Measurements from ENCODE around the gene CDK3. TPM values are rescaled to one million over a fixed set of nuclear protein-coding genes. Genes with fewer than 3 reads are reported as not detected.

Gene CDK3
- total and polyA plus RNA-seq, 2 donors (not counting 1 experiment from before 2014, with no cell fraction given) = 15.0 to 20.5 TPM

DNA sequence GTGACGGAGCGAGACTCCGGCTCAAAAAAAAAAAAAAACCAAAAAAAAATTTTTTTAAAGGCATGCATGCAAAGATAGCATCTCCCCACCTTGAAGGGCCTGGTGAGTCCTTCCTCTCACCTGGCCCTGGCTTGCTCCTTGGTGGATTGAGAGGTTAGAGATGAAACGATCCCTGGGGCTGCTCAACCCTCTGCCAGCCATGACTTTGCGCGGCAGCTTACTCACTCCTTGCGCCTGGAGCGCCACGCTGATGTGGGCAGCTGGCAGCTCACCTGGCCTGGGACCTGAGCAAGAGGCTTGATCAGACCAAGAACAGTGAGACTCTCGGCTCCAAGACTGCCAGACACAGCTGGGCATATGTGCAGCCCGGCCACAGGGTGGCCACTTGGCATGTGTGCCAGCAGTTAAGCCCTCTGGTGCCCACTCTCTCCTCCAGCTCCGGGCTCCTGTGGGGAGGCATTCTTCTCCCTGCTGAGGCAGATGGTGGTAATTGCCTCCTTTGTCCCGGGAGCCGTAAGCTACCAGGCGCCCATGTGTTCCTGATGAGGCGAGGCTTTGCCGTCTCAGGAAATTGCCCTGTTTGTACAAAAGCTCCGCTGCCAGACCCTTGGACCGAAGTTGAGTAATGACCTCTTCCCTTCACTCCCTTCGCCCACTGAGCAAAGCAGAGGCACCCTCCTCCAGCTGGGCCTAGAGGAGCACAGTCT, 31.6 kb downstream of the CDK3 start:
- Mint-ChIP-seq H3K27ac (no peak overlapping the region), H3K9me3 (ENCODE audit: insufficient read depth) (no peaks in the 10 kb centered on the region), H3K27me3 (no peaks in the 10 kb centered on the region), H3K4me1 (peaks cover 8% of the 10 kb centered on the region), H3K4me3 (no peak overlapping the region)
- WGBS (ENCODE audit: insufficient coverage) = over 99% methylated on average over 16 of the region's 20 CpGs
- Histone ChIP-seq H3K36me3 (replicated peaks in 1 of 2; ENCODE audit: control extremely low read depth in 1 of 2, control insufficient read depth in 1 of 2, extremely low read depth in 1 of 2, insufficient read depth in 2 of 2, low read length in 1 of 2) (no peaks in the 10 kb centered on the region), H3K4me2 (replicated peaks; ENCODE audit: low read depth, low read length, poor library complexity, severe bottlenecking) (no peak overlapping the region), H3K27ac (ENCODE audit: low read length in 2 of 2) (no peak overlapping the region), H3K79me2 (ENCODE audit: control insufficient read depth, insufficient read depth, low read length) (no peaks in the 10 kb centered on the region), H2AFZ (ENCODE audit: insufficient read depth, low read depth, low read length, poor library complexity, severe bottlenecking) (no peak overlapping the region), H3K4me3 (ENCODE audit: control extremely low read depth in 1 of 5, extremely low read depth in 1 of 5, insufficient read depth in 1 of 5, low read depth in 2 of 5, low read length in 4 of 5) (no peak overlapping the region), H4K20me1 (ENCODE audit: control insufficient read depth, insufficient read depth, low read length, poor library complexity, severe bottlenecking) (no peaks in the 10 kb centered on the region), H3K4me1 (ENCODE audit: control insufficient read depth in 2 of 2, insufficient read depth in 2 of 2, low read length in 2 of 2) (peaks cover 8 to 9% of the 10 kb centered on the region in 2 donors), H3K9me3 (ENCODE audit: control extremely low read depth in 1 of 3, control insufficient read depth in 2 of 3, insufficient read depth in 1 of 3, low read length in 2 of 3) (no peaks in the 10 kb centered on the region), H3K27me3 (replicated peaks in 1 of 4; ENCODE audit: control extremely low read depth in 1 of 4, control insufficient read depth in 3 of 4, insufficient read depth in 4 of 4, low read length in 3 of 4) (peaks cover 0 to 2% (median 0%) of the 10 kb centered on the region in 4 experiments), H3K9ac (ENCODE audit: low read length) (no peak overlapping the region)
- CTCF ChIA-PET = interaction anchor here (0.7 to 0.8 kb wide), 2 partner anchors 17 to 267 kb away, joined by 3 to 5 read pairs; no protein-coding TSS in a partner anchor
- POLR2A ChIA-PET = interaction anchor here (0.7 kb wide), 1 partner anchor 358 kb away, joined by 4 read pairs; no protein-coding TSS in a partner anchor
- ATAC-seq (ENCODE audit: low read depth) = no peak
- intact Hi-C loops (cut with micrococcal nuclease) = no loop called here
- TF ChIP-seq, protein P1, sequence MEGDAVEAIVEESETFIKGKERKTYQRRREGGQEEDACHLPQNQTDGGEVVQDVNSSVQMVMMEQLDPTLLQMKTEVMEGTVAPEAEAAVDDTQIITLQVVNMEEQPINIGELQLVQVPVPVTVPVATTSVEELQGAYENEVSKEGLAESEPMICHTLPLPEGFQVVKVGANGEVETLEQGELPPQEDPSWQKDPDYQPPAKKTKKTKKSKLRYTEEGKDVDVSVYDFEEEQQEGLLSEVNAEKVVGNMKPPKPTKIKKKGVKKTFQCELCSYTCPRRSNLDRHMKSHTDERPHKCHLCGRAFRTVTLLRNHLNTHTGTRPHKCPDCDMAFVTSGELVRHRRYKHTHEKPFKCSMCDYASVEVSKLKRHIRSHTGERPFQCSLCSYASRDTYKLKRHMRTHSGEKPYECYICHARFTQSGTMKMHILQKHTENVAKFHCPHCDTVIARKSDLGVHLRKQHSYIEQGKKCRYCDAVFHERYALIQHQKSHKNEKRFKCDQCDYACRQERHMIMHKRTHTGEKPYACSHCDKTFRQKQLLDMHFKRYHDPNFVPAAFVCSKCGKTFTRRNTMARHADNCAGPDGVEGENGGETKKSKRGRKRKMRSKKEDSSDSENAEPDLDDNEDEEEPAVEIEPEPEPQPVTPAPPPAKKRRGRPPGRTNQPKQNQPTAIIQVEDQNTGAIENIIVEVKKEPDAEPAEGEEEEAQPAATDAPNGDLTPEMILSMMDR (IDR thresholded peaks at IDR 0.05) = no peak
- no peak for TF ChIP-seq EZH2 (IDR thresholded peaks at IDR 0.05; ENCODE audit: borderline replicate concordance, insufficient read depth, low read depth, low read length, poor library complexity, severe bottlenecking)
- no peak for DNase-seq

DNA sequence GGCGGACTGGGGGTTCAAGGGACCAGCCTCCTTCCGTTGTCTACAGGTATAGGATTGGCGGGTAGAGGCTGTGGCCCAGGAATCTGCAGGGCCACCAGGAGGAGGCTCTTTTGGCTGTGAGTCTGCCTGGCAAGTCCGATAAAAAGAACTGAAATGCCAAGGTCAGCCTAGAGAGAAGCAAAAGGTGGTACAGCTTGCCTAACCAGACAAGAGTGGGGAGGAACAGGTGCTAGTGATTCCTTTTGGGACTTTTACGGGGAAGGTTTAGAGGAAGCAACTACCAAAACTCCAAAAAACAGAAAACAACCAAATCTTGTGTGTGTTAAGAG, 32.1 kb downstream of the CDK3 start:
- H3K79me2 ChIP-seq (ENCODE audit: control insufficient read depth, insufficient read depth, low read length) = no peaks in the 10 kb centered on the region

More for the DNA sequence above, 32.1 kb downstream of the CDK3 start:
- Mint-ChIP-seq H3K27me3 (no peaks in the 10 kb centered on the region), H3K9me3 (ENCODE audit: insufficient read depth) (no peaks in the 10 kb centered on the region), H3K27ac (no peak overlapping the region), H3K4me1 (peaks cover 8% of the 10 kb centered on the region), H3K4me3 (no peak overlapping the region)
- POLR2A ChIA-PET = no interaction called here
- Histone ChIP-seq H3K9ac (ENCODE audit: low read length) (no peak overlapping the region), H3K27ac (ENCODE audit: low read length in 2 of 2) (no peak overlapping the region), H3K36me3 (replicated peaks in 1 of 2; ENCODE audit: control extremely low read depth in 1 of 2, control insufficient read depth in 1 of 2, extremely low read depth in 1 of 2, insufficient read depth in 2 of 2, low read length in 1 of 2) (no peaks in the 10 kb centered on the region), H3K27me3 (replicated peaks in 1 of 4; ENCODE audit: control extremely low read depth in 1 of 4, control insufficient read depth in 3 of 4, insufficient read depth in 4 of 4, low read length in 3 of 4) (peaks cover 0 to 2% (median 0%) of the 10 kb centered on the region in 4 experiments), H2AFZ (ENCODE audit: insufficient read depth, low read depth, low read length, poor library complexity, severe bottlenecking) (no peak overlapping the region), H3K4me3 (ENCODE audit: control extremely low read depth in 1 of 5, extremely low read depth in 1 of 5, insufficient read depth in 1 of 5, low read depth in 2 of 5, low read length in 4 of 5) (no peak overlapping the region), H3K9me3 (ENCODE audit: control extremely low read depth in 1 of 3, control insufficient read depth in 2 of 3, insufficient read depth in 1 of 3, low read length in 2 of 3) (no peaks in the 10 kb centered on the region), H3K4me1 (ENCODE audit: control insufficient read depth in 2 of 2, insufficient read depth in 2 of 2, low read length in 2 of 2) (peaks cover 8 to 9% of the 10 kb centered on the region in 2 donors), H4K20me1 (ENCODE audit: control insufficient read depth, insufficient read depth, low read length, poor library complexity, severe bottlenecking) (no peaks in the 10 kb centered on the region), H3K4me2 (replicated peaks; ENCODE audit: low read depth, low read length, poor library complexity, severe bottlenecking) (no peak overlapping the region)
- ATAC-seq (ENCODE audit: low read depth) = no peak
- WGBS (ENCODE audit: insufficient coverage) = 100% methylated on average over 4 of the region's 5 CpGs
- TF ChIP-seq EZH2 (IDR thresholded peaks at IDR 0.05; ENCODE audit: borderline replicate concordance, insufficient read depth, low read depth, low read length, poor library complexity, severe bottlenecking) = no peak
- TF ChIP-seq, protein P1 (IDR thresholded peaks at IDR 0.05) = no peak
- CTCF ChIA-PET = interaction anchor here (0.8 kb wide), 1 partner anchor 267 kb away, joined by 3 read pairs; no protein-coding TSS in a partner anchor
- no peak for DNase-seq
- intact Hi-C loops (cut with micrococcal nuclease) = no loop called here
